ENCODE measurements around the gene SORL1-AS1.
A peak's percentile ranks its signal among the peaks of the same experiment; 100 is the strongest.

The SORL1-AS1 gene

DNA sequence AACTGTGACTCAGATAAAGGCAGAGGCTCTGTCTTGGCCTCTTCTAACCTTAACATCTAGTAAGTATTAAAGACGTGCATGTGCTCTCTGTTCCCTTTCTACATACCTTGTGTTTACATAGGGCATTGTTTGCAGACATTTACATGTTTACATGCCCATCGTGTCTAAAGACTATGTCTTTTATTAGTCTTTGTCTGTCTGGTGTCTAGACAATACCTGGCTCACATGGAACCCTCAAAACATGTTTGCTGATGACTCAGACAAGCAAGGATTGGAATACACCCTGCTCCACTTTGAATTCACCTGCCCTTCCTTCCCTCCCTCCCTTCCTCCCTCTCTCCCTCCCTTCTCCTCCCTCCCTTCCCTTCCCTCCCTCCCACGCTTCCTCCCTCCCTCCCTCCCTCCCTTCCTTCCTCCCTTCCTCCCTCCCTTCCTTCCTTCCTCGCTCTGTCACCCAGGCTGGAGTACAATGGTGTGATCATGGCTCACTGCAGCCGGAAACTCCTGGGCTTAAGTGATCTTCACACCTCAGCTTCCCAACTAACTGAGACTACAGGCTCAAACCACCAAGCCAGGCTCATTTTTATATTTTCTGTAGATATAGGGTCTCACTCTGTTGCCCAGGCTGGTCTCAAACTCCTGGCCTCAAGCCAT, 23.7 kb upstream of the SORL1-AS1 start:
- DNase-seq (ENCODE audit: low spot score), result no peak

DNA sequence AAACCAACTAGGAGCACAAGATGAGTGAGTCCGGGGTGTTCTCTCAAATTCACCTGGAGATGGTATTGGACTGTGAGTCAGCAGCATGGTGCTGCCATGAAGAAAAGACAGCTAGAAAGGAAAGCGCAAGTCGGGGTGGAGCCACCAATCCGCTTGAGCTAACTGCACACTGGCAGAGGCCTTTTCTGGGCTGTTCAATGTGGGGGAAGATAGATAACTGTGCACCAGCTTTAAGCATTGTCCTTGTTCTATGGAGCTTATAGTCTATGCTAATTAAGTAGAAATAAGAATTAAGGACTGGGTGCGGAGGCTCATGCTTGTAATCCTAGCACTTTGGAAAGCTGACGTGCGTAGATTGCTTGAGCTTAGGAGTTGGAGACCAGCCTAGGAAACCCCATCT, 21.9 kb upstream of the SORL1-AS1 start:
- no peak for DNase-seq (ENCODE audit: low spot score)

DNA sequence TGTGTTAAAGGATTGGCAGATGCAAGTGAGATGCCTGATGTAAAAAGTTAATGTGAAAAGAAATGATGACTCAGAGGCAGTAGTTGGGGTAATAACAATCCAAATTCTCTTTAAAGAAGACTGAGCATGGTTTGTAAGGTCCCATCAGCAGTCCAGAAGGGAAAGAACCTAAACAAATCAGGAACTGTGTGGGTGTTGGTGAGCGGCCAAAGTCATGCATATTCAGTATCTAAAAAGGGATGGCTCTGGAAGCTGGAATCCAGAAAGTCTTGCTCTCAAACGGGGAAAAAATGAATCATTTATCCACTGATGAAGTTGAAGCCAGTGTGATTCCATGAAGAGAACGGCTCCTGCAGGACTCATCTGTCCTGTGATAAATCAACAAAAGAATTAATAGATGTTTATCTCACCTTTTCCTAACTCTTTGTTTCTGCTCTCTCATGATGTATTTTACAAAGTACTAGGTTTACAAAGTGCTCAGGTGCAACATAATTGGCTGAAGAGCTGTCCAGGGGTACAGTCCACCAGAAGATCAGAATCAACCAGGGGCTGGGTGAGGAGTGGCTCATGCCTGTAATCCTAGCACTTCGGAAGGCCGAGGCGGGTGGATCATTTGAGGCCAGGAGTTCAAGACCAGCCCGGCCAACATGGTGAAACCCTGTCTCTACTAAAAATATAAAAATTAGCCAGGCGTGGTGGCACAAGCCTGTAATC, 20.5 kb upstream of the SORL1-AS1 start:
- DNase-seq (ENCODE audit: low spot score), result no peak

DNA sequence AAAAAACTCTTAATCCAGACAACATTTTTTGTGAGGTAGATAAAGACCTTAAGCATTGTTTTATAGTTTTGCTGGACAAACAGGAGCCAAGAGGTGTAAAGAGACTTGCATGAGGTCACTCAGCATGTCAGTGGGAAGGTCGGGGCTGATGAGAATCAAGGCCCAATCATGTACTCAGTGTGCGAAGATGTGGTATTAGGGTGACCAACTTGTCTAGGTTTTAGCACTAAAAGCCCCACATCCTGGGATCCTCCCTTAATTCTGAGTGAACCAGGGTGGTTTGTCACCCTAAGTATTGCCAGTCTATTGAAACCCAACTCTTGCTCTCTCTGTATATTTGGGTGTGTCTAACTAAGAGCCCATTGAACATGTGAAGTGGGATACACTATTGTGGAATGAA, 19.5 kb upstream of the SORL1-AS1 start:
- DNase-seq (ENCODE audit: low spot score), result no peak

DNA sequence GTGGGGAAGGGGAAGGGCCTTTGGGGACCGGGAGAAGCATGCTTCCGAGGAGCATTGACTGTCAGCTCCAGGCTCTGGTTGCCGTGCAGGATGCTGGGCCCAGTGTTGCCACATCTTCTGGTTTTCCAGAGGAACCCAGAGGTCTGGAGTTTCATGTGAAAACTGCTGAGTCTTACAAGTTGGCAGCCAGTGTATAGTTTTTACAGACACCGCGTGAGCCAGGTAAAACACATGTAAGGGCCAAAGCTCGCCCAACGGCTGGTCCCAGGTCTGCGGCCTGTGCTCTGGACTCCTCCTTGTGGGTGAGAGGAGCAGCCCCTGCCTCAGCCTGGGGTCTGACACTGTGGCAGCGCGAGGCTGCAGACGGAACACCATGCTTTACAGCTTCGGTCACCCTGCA, 18.4 kb upstream of the SORL1-AS1 start:
- DNase-seq (ENCODE audit: low spot score), result no peak

DNA sequence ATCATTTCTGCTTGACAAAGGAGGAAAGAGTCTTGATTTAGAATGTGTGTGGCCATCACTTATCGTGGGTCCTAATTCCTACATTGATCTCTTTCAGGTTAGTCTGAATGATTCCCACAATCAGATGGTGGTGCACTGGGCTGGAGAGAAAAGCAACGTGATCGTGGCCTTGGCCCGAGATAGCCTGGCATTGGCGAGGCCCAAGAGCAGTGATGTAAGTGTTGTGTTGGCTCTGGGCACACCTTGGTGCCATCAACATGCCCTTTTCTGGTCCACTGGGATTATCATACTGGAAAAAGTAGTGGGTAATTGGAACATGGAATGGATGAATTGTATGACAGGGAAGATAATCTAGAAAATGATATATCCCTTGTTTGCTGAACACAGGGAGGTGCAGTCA, 17.1 kb upstream of the SORL1-AS1 start:
- DNase-seq (ENCODE audit: low spot score), result no peak

DNA sequence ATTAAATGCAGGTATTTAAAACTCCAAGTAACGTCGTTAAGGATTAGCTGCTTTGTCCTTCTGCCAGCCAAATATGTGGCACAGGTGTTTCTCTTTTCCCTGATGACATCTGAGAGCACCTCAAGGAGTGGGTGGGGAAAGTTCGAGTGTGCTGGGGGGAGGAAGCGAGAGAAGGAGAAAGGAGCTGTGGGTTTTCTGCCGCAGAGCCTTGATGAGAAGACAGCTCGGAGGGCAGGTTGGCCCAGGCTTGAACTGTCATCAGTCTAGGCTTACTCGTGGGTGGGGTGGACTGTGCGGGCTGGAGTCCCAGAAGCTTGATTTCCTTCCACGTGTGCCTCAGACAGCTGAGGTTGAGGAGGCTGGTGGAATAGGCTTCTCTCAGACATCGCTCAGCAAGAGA, 15.2 kb upstream of the SORL1-AS1 start:
- DNase-seq (ENCODE audit: low spot score), result no peak

DNA sequence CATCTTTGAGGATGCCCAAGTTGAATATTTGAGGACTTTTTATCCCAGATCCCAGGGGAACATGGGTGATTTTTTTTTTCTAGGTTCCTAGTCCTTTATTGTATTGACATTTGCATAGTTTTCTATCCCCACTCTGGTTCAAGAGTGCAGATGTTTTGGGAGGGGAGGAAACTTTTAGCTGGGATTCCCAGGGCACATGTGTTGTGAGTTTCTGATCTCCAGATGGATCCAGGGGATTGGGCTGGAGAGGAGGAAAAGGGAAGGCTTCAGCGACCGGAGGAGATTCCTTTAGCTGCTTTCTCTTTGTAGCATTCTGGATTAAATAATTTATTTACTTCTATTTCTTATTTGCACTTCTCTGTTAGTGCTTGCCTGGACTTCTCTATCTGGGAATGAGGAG, 14.7 kb upstream of the SORL1-AS1 start:
- no peak for DNase-seq (ENCODE audit: low spot score)

DNA sequence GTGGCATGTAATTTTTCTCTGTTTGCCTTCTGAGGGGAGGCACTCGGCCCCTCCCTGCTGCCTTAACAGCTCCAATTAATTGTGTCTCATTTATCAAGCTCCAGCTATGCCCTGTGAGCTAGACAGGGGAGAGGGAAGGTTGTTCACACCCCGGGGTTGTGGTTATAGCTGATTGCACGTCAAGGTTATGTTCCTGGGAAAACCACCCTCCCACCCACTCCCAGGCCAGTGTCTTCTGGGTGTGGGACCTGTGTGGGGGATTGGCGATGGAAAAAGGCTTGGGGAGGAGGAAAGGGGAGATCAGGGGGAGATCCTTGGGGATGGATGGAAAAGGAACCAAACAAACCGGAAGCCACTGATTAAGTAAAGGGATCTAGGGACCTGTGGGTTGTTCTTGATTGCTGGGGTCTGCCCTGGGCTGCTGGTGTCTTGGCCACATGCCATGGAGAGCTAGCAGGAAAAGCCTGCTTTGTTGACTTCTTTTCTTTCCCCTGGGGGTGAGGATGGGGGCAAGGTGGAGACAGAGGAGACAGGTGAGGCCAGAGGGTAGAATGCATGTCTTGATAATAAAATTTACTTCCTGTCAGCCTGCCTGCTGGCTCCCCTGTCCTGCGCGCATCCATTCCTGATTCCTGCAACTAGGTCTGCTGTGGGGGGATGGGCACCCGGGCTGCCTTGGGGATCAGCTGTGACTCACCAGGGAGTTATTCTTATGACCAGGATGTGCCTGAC, 13.5 kb upstream of the SORL1-AS1 start:
- DNase-seq (ENCODE audit: low spot score), result peak; percentile 98

DNA sequence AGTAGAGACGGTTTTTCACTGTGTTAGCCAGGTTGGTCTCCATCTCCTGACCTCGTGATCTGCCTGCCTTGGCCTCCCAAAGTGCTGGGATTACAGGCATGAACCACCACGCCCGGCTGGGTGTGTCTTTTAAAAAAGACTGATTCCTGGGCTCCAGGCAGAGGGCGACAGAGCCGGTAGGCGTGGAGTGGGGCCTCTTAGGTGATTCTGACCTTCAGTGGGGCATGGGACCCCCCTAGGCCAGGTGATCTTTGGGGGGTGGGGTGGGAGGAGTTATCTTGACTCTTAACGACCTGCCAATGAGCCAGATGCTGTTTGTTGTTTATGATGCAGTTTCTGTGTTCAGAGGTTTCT, 12.9 kb upstream of the SORL1-AS1 start:
- DNase-seq (ENCODE audit: low spot score), result no peak

DNA sequence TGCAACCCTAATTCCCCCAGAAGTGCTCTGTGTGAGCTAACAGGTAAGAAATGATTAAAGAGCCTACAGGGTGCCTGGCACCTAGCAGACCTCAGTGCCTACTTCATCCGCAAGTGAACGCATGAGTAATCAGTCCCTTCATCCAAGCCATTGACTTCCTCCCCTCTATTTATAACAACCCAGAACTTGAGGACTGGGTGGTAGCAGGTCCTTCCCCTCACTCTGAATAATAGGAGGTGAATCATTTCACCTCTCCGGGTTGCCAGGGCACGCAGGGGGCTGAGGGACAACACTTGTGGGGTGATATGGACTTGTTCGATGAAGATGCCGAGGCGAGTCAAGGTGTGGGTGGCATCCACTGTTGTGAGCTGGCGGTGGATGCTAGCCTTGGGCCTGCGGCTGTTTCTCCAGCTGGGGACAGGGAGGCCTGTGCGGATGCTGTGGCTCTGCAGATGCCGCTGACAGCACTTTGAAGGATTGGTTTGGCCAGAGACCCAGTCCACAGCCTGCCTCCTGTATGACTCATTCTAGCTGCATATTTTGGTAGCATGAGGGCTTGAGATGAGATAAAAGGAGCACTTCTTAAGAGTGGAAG, 11.7 kb upstream of the SORL1-AS1 start:
- peak; percentile 91 for DNase-seq (ENCODE audit: low spot score)

DNA sequence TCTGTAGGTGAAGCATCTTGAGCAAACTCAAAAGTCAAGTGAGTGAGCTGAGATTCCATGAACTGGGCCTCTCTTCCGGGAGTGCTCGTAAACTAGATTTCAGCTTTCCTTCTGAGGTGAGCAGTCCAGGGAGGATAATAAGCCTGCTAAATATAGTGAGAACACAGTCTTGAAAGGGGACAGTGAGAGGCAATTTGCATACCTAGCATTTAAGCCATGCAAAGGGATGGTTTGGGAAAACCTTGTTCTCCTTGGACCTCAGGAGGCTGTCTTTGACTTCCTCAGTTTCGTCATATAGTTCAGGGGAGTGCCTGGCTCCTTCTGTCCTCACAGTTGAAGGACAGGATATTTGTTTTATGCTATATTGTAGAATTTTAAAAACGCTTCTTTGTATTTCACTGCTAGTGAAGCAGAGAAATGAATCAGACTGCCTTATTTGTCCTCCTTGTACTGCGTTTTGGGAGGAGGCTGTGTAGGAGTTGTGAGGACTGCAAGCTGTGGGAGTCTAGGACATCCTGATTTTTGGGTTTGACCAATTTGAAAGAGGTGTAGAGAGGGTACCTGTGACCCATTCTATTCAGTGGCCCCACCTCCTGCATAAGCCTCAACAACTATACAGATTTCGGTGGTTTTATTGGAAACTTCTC, 11.0 kb upstream of the SORL1-AS1 start:
- no peak for DNase-seq (ENCODE audit: low spot score)

DNA sequence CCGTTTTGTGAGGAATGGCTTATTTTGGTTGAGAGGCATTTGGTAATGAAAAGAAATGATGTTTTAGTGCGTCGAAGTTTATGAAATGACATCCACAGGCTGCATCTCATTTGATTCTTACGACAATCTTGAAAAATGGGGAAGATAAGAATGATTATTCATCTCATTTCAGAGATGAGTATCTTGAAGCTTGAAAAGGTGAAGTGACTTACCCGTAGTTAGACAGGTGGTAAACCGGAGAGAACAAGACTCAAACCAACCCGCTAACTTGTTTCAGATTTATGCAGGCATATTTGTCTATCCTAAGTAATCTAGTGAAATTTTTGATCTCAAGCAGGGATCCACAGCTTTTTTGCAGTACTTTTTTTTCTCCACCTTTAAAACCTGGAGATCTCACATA, 9.1 kb upstream of the SORL1-AS1 start:
- no peak for DNase-seq (ENCODE audit: low spot score)

DNA sequence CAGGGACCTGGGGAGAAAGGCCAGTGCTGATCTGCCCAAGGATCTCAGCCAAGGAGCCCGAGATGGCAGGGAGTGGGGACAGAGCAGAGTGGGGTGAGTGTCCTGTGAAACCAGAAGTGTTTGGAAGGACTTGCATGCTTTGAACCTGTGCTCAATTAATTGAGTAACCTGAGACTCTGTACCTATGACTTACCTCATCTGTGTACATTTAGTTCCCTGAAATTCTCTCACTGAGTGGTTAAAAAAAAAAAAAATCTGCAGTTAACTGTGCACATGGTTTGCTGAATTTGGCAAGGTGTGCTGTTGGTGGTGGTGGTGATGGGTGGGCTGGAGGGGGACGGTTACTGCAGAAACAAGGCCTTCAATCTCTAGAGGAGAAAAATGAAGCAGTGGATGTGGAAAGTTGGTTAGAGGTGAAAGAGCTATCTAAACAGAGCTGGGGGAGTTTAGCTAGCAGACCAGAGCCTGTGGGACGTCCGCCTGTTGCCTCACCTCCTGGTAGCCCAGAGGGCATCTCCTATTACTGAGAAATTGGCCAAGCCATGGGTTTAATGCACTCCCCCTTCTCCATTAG, 8.3 kb upstream of the SORL1-AS1 start:
- DNase-seq (ENCODE audit: low spot score), result peak; percentile 39

DNA sequence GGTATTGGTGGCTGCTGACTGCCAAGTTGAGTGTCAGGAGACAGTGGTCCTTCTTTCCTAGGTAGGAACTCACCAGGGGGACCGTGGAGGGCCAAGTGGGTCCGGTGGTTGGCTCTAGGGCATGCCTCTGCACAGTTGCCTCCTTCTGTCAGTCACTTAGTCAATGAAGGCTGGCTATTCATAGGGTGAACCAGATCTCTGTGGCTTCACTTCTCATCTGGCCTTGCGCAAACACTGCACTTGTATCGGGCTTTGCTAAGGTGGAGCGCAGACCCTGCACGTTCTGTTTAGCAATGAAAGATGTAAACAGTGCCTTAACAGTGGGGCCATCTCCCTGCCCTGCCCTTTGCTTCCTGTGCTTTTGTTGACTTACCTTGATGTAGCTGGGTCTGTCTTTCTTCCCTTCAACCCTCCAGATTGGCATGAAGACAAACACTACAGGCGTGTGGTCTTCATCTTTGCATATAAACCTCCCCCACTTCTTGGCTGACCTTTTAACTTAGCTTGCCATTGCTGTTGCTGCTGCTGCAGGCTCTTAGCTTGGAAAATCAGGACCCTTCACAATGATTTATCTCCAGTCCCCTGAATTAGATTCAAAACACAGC, 6.7 kb upstream of the SORL1-AS1 start:
- DNase-seq (ENCODE audit: low spot score), result no peak

DNA sequence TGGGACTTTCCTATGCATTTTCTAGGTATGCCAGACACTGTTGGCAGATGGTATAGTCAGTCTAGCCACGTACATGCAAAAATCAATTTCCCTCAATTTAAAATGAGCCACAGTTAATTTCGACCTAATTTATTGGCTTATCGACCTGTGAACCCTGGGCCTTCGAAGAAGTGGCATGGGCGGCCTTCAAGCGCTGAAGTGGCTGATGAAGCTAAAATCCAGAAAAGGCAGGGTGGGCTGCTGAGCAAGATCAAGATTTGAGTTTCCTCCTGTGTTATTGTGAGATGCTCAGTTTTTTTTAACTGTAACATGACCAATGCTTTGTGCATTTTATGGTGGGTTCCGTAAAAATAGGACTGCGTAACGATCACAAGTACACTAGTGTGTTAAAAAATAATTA, 5.8 kb upstream of the SORL1-AS1 start:
- DNase-seq (ENCODE audit: low spot score), result no peak

DNA sequence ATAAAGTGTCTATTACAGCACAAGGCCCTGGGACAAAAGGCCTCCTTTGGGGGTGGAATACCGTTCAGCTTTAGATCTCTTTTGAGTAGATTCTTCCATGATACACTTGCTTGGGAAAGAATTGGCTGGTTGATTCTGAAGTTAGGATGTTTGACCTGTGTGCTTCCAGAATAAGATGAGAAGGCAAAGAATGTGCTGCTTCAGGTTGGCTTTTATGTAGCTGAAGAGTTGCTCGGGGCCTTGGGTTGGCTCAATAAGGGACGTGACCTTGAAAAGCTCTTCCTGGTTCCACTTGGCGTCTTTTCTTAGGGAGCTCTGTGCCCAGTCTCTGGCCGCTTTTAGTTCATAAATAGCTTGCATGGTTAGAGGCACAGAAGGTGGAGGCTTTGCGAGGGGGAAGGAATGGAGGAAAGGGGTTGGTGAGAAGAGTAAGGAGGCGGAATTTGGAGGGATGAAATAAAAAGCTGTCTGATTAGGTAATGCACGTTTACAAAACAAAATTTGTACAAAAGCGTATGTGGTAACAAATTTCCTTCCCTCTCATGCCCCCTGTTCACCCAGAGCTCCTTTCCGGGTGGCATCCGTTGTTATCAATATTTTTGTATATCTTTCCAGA, 4.2 kb upstream of the SORL1-AS1 start:
- DNase-seq (ENCODE audit: low spot score), result no peak

DNA sequence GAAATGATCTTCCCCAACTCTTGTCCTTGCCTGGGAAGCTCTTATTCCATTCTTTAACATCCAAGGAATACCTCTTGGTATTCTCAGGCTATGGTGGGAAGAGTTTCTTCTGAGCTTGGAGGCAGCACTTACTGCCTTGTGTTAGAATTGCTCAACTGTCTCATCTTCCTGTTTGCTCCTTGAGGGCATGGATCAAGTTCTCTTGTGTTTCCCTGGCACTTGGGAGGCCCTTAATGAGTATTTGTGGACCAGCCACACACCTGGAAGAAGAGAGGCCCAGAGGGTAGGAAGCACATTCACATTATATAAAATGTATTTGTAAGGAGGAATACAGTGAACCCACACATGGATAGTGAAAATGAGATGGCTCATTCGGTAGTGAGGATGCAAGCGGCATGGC, 3.4 kb upstream of the SORL1-AS1 start:
- DNase-seq (ENCODE audit: low spot score), result no peak

DNA sequence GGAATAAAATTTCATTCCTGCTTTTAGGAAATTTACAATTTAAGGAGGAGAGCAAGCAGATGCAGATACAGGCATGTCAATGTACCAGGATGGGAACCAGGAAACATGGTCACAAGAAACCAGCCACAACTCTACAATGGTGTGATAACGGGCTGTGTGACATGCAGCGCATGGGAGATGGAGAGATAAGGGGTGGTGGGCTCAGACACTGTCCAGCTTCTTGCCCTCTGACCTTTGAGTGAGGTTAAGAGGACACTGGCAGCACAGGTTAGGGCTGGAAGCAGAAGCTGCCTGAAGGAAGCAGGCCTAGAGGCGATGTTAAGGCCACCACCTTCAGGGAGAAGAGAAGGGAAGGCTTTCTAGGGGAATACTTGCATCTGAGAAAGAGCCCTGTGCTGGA, 2.3 kb upstream of the SORL1-AS1 start:
- no peak for DNase-seq (ENCODE audit: low spot score)

DNA sequence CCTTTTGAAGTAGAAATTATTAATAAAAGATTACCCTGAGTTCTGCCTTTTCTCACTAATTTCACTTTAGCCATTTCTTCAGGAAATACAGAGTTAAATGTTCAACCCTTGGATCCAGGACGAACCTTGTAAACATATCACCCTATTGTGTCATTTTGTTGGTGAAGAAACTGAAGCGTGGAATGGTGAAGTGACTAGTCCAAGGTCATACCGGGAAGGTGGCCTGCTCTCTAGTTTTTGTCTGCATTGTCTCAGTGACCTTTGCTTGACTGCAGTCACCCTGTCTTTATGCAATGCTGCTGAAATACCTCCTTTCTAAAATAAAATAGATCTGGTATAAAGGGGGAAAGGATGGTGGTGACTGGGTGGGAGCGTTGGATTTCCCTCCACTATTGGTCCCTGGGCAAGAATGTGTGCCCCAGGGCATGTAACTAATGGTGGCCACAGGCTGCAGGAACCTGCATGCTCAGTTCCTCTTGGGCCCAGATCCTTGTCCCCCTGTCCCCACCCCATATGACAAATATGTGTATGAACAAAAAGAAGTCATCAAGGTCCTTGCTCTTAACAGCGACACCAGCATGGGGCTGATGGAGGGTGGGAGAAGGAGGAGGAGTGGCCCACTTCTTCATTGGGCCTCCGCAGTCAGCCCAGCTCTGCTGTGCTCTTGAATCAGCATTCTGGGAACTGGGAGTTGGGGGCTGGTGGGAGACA, 977 bp upstream of the SORL1-AS1 start:
- no peak for DNase-seq (ENCODE audit: low spot score)

Data from H4 (cell line).